Measurements from ENCODE around the gene MFAP4.

The MFAP4 gene

DNA sequence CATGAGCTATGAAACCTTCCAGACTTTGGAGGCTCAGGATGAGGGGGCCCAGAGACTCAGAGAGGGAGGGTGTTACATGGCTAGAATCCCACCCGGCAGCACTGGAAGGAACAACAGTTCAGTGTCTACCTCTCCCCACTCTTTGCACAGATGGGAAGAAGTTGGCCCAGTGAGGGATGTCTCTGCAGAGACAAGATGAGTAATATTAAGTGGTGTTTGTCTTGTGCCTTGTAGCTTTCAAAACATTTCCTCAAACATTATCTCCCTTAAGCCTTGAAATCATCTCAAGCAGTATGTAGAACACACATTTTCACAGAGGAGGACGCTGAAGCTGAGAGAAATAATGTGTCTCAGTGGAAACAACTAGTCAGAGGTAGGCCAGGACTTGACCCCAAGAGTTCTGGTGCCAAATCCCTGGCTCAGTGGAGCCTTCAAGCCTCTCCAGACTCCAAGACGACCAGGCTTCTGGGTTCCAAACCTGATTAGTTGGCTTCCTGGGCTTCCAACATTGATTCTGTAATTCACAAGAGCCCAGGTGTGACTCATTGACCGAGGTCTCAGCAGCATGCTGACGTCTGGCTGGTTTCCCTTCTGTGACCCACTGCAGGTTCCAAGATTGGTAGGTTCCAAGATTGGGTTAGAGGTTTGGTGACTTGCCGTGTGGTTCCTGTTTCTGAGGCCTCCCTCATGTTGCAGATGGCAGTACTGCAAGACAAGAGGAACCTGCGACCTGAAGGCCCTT is 31.4 kb upstream of the MFAP4 start:
- DNase-seq (ENCODE audit: low spot score) (no peak), ATAC-seq (ENCODE audit: low read depth) (peak; percentile 44; the same call in 1 of the 3 replicates)
- Histone ChIP-seq H3K9me3 (ENCODE audit: severe bottlenecking) (no peaks in the 10 kb centered on the region), H3K4me1 (ENCODE audit: insufficient read depth, poor library complexity, severe bottlenecking) (no peaks in the 10 kb centered on the region), H3K27me3 (ENCODE audit: insufficient read depth, poor library complexity, severe bottlenecking) (no peaks in the 10 kb centered on the region), H3K36me3 (ENCODE audit: low read depth) (no peaks in the 10 kb centered on the region), H3K4me3 (ENCODE audit: severe bottlenecking) (no peak overlapping the region), H3K27ac (ENCODE audit: poor library complexity, severe bottlenecking) (no peak overlapping the region)
- TF ChIP-seq, protein P1, sequence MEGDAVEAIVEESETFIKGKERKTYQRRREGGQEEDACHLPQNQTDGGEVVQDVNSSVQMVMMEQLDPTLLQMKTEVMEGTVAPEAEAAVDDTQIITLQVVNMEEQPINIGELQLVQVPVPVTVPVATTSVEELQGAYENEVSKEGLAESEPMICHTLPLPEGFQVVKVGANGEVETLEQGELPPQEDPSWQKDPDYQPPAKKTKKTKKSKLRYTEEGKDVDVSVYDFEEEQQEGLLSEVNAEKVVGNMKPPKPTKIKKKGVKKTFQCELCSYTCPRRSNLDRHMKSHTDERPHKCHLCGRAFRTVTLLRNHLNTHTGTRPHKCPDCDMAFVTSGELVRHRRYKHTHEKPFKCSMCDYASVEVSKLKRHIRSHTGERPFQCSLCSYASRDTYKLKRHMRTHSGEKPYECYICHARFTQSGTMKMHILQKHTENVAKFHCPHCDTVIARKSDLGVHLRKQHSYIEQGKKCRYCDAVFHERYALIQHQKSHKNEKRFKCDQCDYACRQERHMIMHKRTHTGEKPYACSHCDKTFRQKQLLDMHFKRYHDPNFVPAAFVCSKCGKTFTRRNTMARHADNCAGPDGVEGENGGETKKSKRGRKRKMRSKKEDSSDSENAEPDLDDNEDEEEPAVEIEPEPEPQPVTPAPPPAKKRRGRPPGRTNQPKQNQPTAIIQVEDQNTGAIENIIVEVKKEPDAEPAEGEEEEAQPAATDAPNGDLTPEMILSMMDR (IDR thresholded peaks at IDR 0.05; ENCODE audit: poor library complexity, severe bottlenecking): no peak

DNA sequence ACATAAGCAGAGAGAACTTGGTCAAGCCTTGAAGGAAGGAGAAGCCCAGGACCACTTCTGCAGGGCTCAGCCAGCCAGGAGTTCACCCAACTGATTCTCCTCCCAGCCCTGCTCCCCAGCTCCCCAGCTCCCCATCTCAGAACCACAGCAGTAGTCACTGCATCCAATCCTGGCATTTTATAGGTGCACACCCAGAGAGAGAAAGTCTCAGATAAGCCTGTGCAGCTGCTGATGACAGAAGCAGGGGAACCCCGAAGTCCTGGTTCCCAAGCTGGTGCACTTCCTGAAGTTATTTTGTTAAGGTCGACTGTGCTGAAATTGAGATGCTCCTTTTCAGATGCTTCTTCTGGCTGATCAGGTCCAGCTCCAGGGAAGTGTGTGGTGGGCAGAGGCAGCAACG is 30.6 kb upstream of the MFAP4 start:
- no peaks in the 10 kb centered on the region for H3K27me3 ChIP-seq (ENCODE audit: insufficient read depth, poor library complexity, severe bottlenecking)
- H3K36me3 ChIP-seq (ENCODE audit: low read depth): no peaks in the 10 kb centered on the region
- H3K9me3 ChIP-seq (ENCODE audit: severe bottlenecking): no peaks in the 10 kb centered on the region
- H3K4me1 ChIP-seq (ENCODE audit: insufficient read depth, poor library complexity, severe bottlenecking): no peaks in the 10 kb centered on the region
- no peak overlapping the region for H3K4me3 ChIP-seq (ENCODE audit: severe bottlenecking)
- TF ChIP-seq, protein P1 (IDR thresholded peaks at IDR 0.05; ENCODE audit: poor library complexity, severe bottlenecking): no peak
- H3K27ac ChIP-seq (ENCODE audit: poor library complexity, severe bottlenecking): no peak overlapping the region
- no peak for DNase-seq (ENCODE audit: low spot score)
- ATAC-seq (ENCODE audit: low read depth): no peak

DNA sequence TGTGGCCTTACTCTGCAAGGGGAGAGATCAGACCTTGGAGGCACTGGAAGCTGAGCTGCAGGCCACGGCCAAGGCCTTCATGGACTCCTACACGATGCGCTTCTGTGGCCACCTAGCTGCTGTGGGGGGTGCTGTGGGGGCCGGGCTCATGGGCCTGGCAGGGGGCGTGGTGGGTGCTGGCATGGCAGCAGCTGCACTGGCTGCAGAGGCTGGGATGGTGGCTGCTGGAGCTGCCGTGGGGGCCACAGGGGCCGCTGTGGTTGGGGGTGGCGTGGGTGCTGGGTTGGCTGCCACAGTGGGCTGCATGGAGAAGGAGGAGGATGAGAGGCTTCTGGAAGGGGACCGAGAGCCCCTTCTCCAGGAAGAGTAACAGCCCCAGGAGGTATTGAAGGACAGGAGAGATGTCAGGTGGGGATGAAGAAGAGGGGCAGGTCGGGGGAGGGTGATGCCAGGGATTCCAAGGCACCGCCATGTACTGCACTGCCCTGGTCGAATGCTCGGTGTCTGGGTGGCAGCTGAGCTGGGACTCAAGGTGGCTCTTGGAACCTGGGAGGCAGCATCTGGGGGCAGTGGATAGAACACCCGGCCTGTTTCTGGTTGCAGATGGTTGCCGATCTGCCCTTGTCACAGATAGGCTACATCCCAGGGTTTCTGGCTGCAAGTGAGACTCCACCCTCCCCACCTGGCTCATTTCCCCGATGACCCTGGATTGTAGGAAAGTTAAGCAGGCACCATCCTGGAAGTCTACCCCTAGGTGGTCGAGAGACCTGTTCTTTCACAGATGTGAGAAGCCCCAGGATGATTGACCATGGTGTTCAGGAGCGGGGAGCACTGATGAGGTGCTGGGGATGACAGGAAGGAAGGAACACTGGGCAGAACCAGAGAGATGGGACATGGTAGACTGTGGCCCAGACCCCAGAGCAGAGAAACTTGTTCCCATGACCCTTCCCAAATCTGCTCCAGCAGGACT is 29.1 kb upstream of the MFAP4 start:
- Histone ChIP-seq H3K9me3 (ENCODE audit: severe bottlenecking) (no peaks in the 10 kb centered on the region), H3K27me3 (ENCODE audit: insufficient read depth, poor library complexity, severe bottlenecking) (no peaks in the 10 kb centered on the region), H3K27ac (ENCODE audit: poor library complexity, severe bottlenecking) (no peak overlapping the region), H3K4me3 (ENCODE audit: severe bottlenecking) (no peak overlapping the region), H3K36me3 (ENCODE audit: low read depth) (no peaks in the 10 kb centered on the region), H3K4me1 (ENCODE audit: insufficient read depth, poor library complexity, severe bottlenecking) (no peaks in the 10 kb centered on the region)
- DNase-seq (ENCODE audit: low spot score): no peak
- no peak for ATAC-seq (ENCODE audit: low read depth)
- TF ChIP-seq, protein P1 (IDR thresholded peaks at IDR 0.05; ENCODE audit: poor library complexity, severe bottlenecking): no peak

DNA sequence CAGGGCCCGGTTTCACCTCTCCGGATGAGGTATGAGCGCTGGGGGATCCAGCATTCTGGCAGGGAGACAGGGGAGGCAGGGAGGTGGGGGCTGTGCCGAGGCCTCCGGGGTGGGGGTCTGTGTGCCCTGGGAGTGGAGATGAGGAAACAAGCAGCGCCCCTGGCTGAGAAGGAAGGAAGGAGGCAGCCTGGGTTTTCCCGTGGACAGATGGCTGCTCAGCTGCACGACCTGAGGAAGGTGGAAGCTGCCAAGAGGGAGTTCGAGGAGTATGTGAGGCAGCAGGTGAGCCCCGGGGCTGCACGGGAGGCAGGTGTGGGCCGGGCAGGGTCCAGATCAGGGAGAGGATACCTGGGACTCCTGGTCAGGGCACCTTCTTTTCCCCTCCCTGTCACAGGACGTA is 28.3 kb upstream of the MFAP4 start:
- DNase-seq (ENCODE audit: low spot score) (no peak), ATAC-seq (ENCODE audit: low read depth) (no peak)
- H3K27ac ChIP-seq (ENCODE audit: poor library complexity, severe bottlenecking): no peak overlapping the region
- no peaks in the 10 kb centered on the region for H3K4me1 ChIP-seq (ENCODE audit: insufficient read depth, poor library complexity, severe bottlenecking)
- H3K9me3 ChIP-seq (ENCODE audit: severe bottlenecking): no peaks in the 10 kb centered on the region
- H3K27me3 ChIP-seq (ENCODE audit: insufficient read depth, poor library complexity, severe bottlenecking): no peaks in the 10 kb centered on the region
- no peak overlapping the region for H3K4me3 ChIP-seq (ENCODE audit: severe bottlenecking)
- TF ChIP-seq, protein P1 (IDR thresholded peaks at IDR 0.05; ENCODE audit: poor library complexity, severe bottlenecking): no peak
- H3K36me3 ChIP-seq (ENCODE audit: low read depth): no peaks in the 10 kb centered on the region

All from RWPE2 (cell line).